Common myeloid progenitor, CD34-positive (primary cell): ENCODE data around the gene TFEB.
A peak's percentile ranks its signal among the peaks of the same experiment; 100 is the strongest.

Experiments used
- CTCF ChIA-PET: fragments of 350-600 bp; sonication (Branson Sonifier 250); formaldehyde crosslinking; loops from one replicate; lab custom pipeline; 2021; ENCODE audit warnings: antibody characterized with exemption; lab: Charles Lee
- POLR2A ChIA-PET: fragments of 350-600 bp; sonication (Branson Sonifier 250); formaldehyde crosslinking; loops from one replicate; lab custom pipeline; 2021; ENCODE audit warnings: antibody characterized with exemption; lab: Charles Lee
- DNase-seq, 3 donors: peaks; one replicate each; pipeline versions ENCODE4 v3.0.0 to v3.0.0-alpha.2; 2013
- H3K27ac ChIP-seq, 2 experiments: 1 replicate in 1 of 2; 2 replicates in 1 of 2; pipeline ENCODE4 v1.7.0; 2013; ENCODE audit warnings: inconsistent platforms in 2 of 2, low read length in 2 of 2, mild to moderate bottlenecking in 2 of 2, low read depth in 1 of 2, moderate library complexity in 1 of 2; ENCODE audit not compliant: severe bottlenecking in 2 of 2, insufficient read depth in 1 of 2, poor library complexity in 1 of 2
- H3K27me3 ChIP-seq, 5 experiments: replicated peaks in 2 of 5; 1 replicate in 3 of 5; 2 replicates in 2 of 5; pipeline versions ENCODE4 v1.6.1 to v1.7.0; 2013; ENCODE audit warnings: low read length in 4 of 5, mild to moderate bottlenecking in 2 of 5, moderate library complexity in 2 of 5, inconsistent platforms in 1 of 5; ENCODE audit not compliant: insufficient read depth in 5 of 5, control insufficient read depth in 4 of 5
- H3K36me3 ChIP-seq, 4 experiments: 1 replicate in 2 of 4; 2 replicates in 2 of 4; pipeline versions ENCODE4 v1.6.1 to v1.7.0; 2013; ENCODE audit warnings: low read length in 3 of 4, control low read depth in 1 of 4, mild to moderate bottlenecking in 1 of 4; ENCODE audit not compliant: control insufficient read depth in 4 of 4, insufficient read depth in 4 of 4
- H3K4me1 ChIP-seq, 4 experiments: 1 replicate in 3 of 4; 2 replicates in 1 of 4; pipeline versions ENCODE4 v1.6.1 to v1.7.1; 2013; ENCODE audit warnings: low read length in 3 of 4, mild to moderate bottlenecking in 3 of 4, control low read depth in 1 of 4, inconsistent platforms in 1 of 4, moderate library complexity in 1 of 4; ENCODE audit not compliant: control insufficient read depth in 4 of 4, insufficient read depth in 4 of 4; ENCODE audit errors: control extremely low read depth in 1 of 4
- H3K4me3 ChIP-seq, 7 experiments: 1 replicate in 4 of 7; 2 replicates in 3 of 7; pipeline versions ENCODE4 v1.5.1 to v1.7.0; 2013; ENCODE audit warnings: mild to moderate bottlenecking in 7 of 7, low read length in 6 of 7, moderate library complexity in 6 of 7, inconsistent platforms in 2 of 7, low read depth in 2 of 7, control low read depth in 1 of 7; ENCODE audit not compliant: insufficient read depth in 4 of 7, control insufficient read depth in 1 of 7; ENCODE audit errors: extremely low read depth in 1 of 7
- H3K9me3 ChIP-seq, 5 experiments: 1 replicate in 4 of 5; 2 replicates in 1 of 5; pipeline versions ENCODE4 v1.6.1 to v1.7.1; 2013; ENCODE audit warnings: low read length in 4 of 5, mild to moderate bottlenecking in 2 of 5, inconsistent platforms in 1 of 5, low read depth in 1 of 5, moderate library complexity in 1 of 5; ENCODE audit not compliant: control insufficient read depth in 4 of 5, insufficient read depth in 2 of 5; ENCODE audit errors: control extremely low read depth in 1 of 5
- WGBS: methylation state at CpG from one replicate; pipeline ENCODE4 v1.1.5; 2013; ENCODE audit not compliant: insufficient coverage; 5-methylcytosine and 5-hydroxymethylcytosine counted together

The TFEB gene

DNA sequence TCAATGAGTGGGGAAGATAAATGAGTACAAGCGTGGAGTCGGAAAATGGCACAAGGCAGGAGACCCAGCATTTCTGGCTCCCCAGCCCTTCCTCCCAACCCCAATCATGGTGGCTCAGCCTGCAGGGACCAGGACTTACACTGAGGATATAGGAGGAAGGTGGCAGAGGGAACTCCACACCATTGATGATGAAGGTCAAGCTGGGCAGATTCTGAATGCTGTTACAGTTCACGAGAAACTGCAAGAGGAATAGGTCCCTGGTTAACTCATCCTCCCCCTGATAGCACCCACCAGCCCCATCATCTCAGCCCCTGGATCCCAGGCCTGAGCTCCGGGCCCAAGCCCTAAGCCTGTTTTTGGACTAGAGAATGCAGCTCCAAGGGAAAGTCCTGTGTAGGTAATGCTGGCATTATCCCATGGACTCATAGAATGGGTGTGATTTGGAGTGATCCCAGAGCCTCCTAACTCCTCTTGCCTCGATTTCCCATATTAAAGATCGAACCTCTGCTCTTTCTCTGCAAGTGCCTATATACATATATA, 2.3 kb upstream of the TFEB start:
- 100% methylated on average over 1 of the region's 6 CpGs for WGBS
- DNase-seq = no peak
- Histone ChIP-seq H3K4me3 (no peak overlapping the region), H3K4me1 (peaks cover 0 to 29% (median 19%) of the 10 kb centered on the region in 4 experiments), H3K9me3 (no peaks in the 10 kb centered on the region), H3K36me3 (no peaks in the 10 kb centered on the region), H3K27me3 (no peaks in the 10 kb centered on the region), H3K27ac (no peak overlapping the region)
- POLR2A ChIA-PET = no interaction called here
- CTCF ChIA-PET = interaction anchor here (1.0 to 6.3 kb wide), 3 partner anchors 30 to 37 kb away, joined by 3 to 68 read pairs (median 7); no protein-coding TSS in a partner anchor

DNA sequence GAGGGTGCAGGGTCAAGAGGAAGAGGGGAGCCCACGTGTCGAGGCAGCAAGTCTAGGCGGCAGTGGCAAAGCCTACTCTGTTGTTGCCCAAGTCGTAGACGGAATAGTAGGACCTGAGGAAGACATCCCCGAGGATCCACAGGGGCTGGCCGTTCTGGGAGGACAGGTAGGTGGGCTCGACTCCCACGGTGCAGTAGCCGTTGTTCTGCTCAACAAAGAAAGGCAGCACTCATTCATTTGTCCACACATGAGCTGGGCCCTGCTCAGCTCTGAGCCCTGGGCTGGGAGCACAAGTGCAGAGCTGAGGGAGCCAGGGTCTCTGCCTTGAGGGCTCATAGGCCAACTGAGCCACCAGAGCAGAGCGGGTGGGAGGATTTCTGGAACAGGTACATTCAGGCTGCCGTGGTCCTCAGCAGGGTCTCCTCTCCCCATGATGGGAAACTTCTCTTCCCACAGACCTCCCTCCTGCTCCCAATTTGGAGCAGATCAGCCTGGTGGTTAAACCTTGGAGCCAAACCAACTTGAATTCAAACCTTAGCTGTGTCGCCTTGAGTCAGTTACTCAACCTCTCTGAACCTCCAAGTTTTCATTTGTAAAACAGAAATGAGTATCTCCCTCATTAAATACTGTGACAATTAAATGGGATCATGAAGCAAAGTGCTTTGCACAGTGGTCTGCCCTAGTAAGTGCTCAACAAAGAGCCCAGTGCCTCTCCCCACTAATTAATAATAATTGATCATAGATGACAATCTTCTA, 1.6 kb upstream of the TFEB start:
- peaks cover 0 to 34% (median 22%) of the 10 kb centered on the region in 4 experiments for H3K4me1 ChIP-seq
- no peaks in the 10 kb centered on the region for H3K36me3 ChIP-seq
- H3K9me3 ChIP-seq = no peaks in the 10 kb centered on the region
- no peak overlapping the region for H3K4me3 ChIP-seq
- WGBS = 98% methylated on average over 12 of the region's 13 CpGs
- H3K27ac ChIP-seq = no peak overlapping the region
- POLR2A ChIA-PET = no interaction called here
- no peak for DNase-seq
- CTCF ChIA-PET = interaction anchor here (1.0 to 6.3 kb wide), 4 partner anchors 11 to 38 kb away, joined by 3 to 68 read pairs (median 5); no protein-coding TSS in a partner anchor
- no peaks in the 10 kb centered on the region for H3K27me3 ChIP-seq

DNA sequence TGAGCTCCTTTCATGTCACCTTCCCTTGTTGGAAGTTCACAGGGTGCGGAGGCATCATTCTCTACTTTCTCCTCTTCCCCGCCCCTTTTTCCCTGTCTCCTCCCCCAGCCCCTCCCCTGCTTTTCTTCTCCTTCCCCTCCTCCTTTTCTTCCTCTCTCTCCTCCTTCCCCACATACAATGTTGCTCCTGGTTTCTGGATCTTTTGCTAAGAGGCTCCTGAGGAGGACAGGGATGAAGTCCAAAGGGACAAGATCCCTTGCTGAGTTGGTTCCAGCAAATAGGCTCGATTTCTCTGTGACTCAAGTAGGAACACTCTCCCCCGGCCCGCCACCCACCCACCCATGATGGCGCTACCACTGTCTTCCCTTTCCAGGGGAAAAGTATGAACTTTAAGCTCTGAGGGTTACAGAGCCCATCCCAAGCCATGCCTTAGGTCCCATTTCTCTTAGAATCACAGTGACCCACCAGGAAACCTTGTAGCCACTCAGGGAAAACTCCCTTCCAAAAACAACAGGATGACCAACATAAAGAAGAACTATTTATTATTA, 852 bp upstream of the TFEB start:
- peak overlapping the region in 3 of 7 experiments; percentile 30 to 85 (median 76) for H3K4me3 ChIP-seq
- no peak for DNase-seq
- no peaks in the 10 kb centered on the region for H3K9me3 ChIP-seq
- no peaks in the 10 kb centered on the region for H3K36me3 ChIP-seq
- no peaks in the 10 kb centered on the region for H3K27me3 ChIP-seq
- ChIA-PET POLR2A (no interaction called here), CTCF (interaction anchor here (0.6 to 9.3 kb wide), 6 partner anchors 10 to 307 kb away, joined by 3 to 90 read pairs (median 5); no protein-coding TSS in a partner anchor)
- H3K4me1 ChIP-seq = peaks cover 0 to 34% (median 22%) of the 10 kb centered on the region in 4 experiments
- WGBS = 79% methylated on average over 3 of the region's 6 CpGs
- H3K27ac ChIP-seq = no peak overlapping the region

DNA sequence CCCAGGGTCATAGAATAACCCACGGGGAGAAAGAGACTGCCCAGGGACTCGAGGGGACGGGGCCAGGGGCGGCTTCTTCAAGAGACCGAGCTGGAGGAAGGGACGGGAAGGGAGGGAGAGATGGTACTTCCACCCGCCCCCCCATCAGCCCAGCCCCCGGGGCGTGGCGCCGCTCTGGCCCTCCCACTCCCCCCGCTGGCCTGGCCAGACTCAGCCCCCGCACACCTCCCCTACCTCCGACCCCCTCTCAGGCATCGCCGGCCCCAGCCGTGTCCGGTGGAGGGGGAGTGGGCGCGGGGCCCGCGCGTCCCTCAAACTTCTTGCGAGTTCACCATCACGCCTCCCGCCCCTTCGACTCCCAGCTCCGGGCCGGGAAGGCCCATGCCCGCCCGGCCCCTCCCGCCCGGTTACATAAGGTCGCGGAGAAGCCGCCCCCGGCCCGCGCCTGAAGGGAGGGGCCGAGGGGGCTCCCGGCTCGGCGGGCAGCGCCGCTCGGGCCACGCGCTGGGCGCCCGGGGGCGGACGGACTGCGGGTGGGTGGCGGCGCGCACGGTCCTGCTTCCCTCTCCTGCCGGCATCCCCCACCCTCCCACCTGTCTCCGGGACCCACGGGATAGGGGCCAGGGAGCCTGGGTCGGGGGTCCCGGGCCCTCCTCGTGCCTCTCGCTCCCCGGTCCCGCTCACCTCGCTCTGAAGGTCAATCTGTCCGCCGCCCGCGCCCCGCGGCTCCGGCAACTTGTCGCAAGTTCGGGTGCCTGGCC, 562 bp downstream of the TFEB start:
- no peak overlapping the region for H3K27ac ChIP-seq
- no peaks in the 10 kb centered on the region for H3K9me3 ChIP-seq
- CTCF ChIA-PET = interaction anchor here (0.7 to 9.3 kb wide), 10 partner anchors 9 to 53 kb away, joined by 3 to 90 read pairs (median 6); partner anchors contain the start of gene TOMM6
- no peaks in the 10 kb centered on the region for H3K36me3 ChIP-seq
- POLR2A ChIA-PET = interaction anchor here (1.0 to 1.6 kb wide), 2 partner anchors 27 to 32 kb away, joined by 4 read pairs; no protein-coding TSS in a partner anchor
- H3K4me3 ChIP-seq = peak overlapping the region; percentile 56 to 85 (median 69)
- peak; percentile 54 to 75 (median 63) for DNase-seq
- peaks cover 0 to 44% (median 24%) of the 10 kb centered on the region in 4 experiments for H3K4me1 ChIP-seq
- WGBS = 0% methylated on average over 51 of the region's 76 CpGs
- no peaks in the 10 kb centered on the region for H3K27me3 ChIP-seq

DNA sequence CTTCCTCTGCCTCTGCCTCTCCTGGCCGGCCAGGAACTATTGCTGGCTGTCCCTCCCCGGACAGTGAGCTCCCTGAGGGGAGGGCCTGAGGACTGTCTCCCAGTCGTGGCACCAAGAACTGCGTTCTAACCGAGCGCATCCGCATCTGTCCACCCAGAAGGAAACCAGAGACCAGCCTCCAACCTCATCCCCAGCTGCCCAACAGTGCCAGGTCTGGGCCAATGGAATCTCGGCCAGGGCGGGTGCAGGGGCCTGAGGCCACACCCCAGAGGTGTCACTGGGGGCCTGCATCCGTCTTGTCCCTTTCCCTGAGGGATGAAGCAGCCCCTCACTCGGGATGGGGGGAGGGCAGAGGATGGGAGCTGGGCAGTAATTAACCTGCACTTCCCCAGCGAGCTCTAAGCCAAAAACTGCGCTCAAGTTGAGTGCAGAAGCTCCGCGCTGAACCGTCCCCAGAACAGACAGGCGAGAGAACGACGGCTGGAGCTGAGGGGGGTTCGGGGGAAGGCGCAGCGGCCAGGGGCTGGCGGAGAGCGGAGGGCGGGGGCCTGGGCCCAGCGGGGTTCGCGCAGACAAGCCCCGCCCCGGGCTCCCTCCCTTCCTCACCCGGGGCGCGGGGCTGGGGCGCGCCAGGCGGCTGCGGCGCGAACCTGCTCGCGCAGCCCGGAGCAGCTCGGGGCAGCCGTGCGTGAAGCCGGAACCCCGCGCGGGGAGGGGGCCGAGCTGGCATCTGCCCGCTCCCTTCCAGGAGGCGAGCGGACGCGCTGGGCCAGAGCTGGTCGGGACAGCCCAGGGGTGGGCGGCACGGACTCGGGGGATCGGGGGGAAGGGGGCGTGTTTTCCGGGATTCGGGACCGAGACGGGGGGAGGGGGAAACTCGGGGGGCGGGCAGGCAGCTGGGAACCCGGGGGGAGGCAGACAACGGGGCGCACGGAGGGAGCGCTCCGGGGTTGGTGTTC, 1.4 kb downstream of the TFEB start:
- peak; percentile 78 to 89 (median 84) for DNase-seq
- POLR2A ChIA-PET = interaction anchor here (0.6 to 1.6 kb wide), 7 partner anchors 10 to 272 kb away, joined by 3 to 4 read pairs (median 4); no protein-coding TSS in a partner anchor
- CTCF ChIA-PET = interaction anchor here (0.7 to 9.3 kb wide), 16 partner anchors 8 to 311 kb away, joined by 3 to 90 read pairs (median 3); partner anchors contain the start of genes PRICKLE4 and TOMM6
- H3K36me3 ChIP-seq = no peaks in the 10 kb centered on the region
- H3K27me3 ChIP-seq = no peaks in the 10 kb centered on the region
- 4% methylated on average over 59 of the region's 73 CpGs for WGBS
- H3K9me3 ChIP-seq = no peaks in the 10 kb centered on the region
- H3K27ac ChIP-seq = peak overlapping the region in 1 of 2 experiments; percentile 34
- H3K4me1 ChIP-seq = peaks cover 0 to 44% (median 24%) of the 10 kb centered on the region in 4 experiments
- H3K4me3 ChIP-seq = peak overlapping the region; percentile 56 to 85 (median 69)

DNA sequence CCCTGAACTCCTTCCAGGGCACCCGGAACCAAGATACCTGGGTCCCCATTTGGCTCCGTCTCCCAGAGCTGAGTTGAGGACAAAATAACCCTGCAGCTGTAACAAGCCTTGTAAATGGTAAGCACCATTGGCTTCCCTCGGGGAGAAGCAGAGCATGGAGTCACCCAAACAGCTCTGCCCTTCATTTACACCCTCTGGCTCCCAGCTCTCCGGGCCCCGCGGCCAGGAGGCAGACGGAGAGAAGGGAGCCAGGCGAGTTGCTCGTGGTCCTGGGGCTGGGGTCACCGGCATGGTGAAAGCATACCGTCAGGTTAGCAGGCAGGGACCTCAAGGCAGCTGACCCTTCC, 2.1 kb downstream of the TFEB start:
- 74% methylated on average over 11 of the region's 11 CpGs for WGBS

More for the DNA sequence above, 2.1 kb downstream of the TFEB start:
- Histone ChIP-seq H3K27ac (no peak overlapping the region), H3K4me1 (peaks cover 0 to 44% (median 24%) of the 10 kb centered on the region in 4 experiments), H3K36me3 (no peaks in the 10 kb centered on the region), H3K9me3 (no peaks in the 10 kb centered on the region), H3K4me3 (peak overlapping the region in 3 of 7 experiments; percentile 56 to 85 (median 76)), H3K27me3 (no peaks in the 10 kb centered on the region)
- CTCF ChIA-PET = interaction anchor here (0.8 to 9.3 kb wide), 15 partner anchors 9 to 311 kb away, joined by 3 to 90 read pairs (median 4); partner anchors contain the start of genes PRICKLE4 and TOMM6
- no peak for DNase-seq
- POLR2A ChIA-PET = interaction anchor here (0.6 to 1.4 kb wide), 5 partner anchors 9 to 367 kb away, joined by 3 to 4 read pairs (median 3); no protein-coding TSS in a partner anchor
